Globus pallidus (tissue), 1 donor: ENCODE results near the gene REV1.
"Not testable (repeated sequence)": the region's sequence is repeated elsewhere in the genome, so short reads cannot be mapped to it uniquely, and the experiment has no call there.

ENCODE experiments used
- DNase-seq: peaks from one replicate; pipeline ENCODE4 v3.0.0-alpha.2; 2015; ENCODE audit warnings: low spot score

Gene REV1

DNA sequence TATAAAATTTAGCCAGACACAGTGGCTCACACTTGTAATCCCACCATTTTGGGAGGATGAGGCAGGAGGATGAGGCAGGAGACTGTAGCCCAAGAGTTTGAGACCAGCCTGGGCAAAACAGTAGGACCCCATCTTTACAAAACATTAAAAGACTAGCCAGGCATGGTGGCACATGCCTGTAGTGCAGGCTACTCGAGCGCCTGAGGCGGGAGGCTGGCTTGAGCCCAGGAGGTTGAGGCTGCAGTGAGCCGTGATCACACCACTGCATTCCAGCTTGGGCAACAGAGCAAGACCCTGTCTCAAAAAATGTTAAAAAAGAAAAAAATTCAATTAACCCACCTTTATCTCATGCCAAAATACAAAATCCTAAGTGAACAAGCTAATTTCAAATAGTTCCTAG is 4.0 kb downstream of the REV1 start:
- DNase-seq: no peak

DNA sequence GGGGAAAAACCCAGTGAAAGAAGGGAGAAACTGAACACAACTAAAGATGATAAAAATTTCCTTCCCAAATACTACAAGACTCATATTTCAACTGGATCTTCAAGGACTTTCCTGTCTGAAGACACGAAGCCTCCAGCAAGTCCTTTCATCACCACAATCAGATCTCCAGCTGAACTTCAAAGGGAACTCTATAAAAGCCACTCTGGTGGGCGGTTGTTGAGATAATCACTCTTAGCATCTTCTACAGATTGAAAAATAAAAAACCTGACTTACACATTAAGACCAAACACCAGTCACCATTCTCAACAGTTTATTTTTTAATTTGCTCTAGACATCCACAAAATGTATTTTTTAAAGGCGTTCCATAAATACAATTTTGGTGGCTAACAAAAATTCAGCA is 4.4 kb downstream of the REV1 start:
- no peak for DNase-seq

DNA sequence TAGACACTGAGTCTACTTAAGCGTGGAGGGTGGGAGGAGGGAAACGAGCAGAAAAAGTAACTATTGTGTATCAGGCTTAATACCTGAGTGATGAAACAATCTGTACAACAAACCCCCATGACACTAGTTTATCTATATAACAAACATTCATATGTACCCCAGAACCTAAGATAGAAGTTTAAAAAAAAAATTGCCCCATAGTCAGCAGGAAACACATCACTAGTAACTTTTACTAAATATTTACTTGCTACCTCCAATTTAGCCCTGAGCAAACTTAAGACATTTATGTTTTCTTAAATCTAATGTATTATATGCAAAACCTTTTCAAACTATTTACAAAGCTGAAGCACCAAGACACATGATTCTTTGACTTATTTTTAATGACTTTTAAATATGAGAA is 5.6 kb downstream of the REV1 start:
- DNase-seq: no peak

DNA sequence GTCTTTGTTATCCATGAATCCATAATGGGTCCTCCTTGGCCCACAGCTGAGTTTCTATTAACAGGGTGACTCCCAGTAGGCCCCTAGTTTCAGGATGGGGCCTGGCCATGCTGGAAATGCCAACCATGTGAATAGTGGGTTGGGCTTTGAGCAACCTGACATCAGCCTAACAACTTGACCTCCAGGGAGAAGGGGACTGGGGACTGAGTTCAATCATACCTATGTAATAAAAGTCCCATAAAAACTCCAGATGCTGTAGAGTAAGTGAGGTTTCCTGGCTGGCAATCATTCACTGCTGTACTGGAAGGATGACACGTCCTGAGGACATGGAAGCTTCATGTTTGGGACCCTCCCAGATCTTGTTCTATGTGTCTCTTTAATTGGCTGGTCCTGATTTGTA is 7.9 kb downstream of the REV1 start:
- no peak for DNase-seq

DNA sequence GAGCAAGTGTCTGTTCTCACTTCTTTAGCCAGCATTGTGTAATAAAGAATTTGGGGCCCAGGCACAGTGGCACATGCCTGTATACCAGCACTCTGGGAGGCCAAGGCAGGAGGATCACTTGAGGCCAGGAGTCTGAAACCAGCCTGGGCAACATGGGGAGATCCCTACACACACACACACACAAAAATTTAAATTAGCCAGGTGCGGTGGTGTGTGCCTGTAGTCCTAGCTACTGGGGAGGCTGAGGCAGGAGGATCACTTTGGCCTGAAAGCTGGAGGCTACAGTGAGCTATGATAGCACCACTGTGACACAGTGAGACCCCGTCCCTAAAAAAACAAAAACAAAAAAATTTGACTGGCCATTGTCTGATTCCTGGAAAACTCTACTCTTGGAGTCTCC is 8.3 kb downstream of the REV1 start:
- DNase-seq: no peak

DNA sequence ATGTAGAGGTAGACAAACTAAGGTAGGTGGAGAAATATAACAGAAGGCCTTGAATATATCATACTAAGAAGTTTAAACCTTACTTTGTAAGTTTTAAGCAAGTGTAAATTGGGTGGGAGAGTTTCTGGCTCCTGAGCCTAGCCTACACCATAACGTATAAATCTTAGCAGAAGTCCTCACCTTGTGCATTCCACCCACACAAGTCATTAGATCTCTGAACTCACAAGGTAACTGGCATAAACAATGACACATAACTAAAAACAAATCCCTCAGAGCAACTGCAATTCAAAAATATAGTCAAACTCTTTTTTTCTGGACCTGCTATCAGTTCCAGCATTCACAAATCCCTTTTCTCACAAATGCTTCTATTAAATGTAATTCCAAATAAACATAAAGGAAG is 9.4 kb downstream of the REV1 start:
- no peak for DNase-seq

DNA sequence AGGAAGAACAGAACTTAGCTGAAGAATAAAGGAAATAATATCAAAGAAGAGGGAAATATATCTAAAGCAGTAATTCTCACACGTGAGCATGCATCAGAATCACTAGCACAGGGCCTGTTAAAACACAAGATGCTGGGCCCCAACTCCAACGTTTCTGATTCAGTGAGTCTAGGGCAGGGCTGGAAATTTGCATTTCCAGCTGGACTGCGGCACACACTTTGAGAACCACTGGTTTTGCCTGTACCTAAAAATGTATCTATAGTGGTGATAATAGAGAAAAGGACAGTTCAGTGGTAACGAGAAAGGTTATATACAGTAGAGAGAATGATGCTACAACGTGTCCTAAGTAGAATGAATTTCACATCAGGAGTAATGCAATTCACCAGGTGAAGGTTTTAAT is 11.2 kb downstream of the REV1 start:
- no peak for DNase-seq

DNA sequence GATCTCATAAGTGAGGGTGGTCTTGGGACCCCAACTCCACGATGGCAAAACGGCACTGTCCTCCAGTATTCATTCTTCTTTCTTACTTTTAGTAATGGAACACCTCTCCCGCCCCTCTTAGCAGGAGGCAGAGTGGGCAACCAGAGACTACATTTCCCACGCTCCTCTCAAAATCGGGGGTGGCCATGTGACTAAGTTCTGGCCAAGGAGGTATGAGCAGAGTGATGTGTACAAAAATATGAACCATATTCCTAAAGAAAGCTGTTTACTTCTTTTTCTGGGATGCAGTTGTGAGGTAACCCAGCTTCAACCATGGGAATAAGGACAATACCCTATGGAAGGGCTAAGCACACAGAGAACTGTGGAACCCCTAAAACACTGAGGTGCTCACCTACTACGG is 12.8 kb downstream of the REV1 start:
- DNase-seq: no peak

DNA sequence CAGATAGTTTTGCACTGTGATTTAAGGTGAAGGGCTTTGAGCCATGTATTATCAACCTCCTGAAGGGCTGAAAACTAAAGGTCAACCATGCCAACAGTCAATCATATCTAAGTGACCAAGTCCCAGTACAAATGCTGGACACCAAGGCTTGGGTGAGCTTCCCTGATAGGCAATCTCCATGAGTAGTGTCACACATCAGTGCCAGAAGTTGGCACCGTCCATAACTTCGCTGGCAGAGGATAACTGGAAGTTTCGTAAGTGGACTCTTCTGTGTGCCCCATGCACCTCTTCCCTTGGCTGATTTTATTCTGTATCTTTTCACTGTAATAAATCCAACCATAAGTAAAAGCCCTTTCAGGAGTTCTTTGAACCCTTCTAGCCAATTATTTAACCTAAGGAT is 13.2 kb downstream of the REV1 start:
- DNase-seq: no peak

DNA sequence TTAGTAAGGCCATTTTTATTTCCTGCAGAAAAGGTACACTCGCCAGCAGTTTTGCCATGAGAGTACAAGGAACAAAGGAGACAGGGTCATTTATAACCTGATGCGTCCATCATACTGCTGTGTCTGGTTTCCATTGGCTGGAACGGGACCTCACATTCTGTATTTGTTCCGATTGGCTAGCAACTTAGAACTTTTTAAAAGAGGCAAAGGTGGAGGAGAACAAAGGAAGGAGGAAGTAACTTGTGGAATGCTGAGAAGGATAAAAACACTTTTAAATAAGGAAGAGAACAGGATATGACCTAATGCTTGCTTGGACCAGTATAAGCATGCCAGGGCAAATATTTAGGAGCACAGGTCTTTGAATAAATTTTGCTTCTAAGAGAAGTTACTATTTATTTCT is 14.7 kb downstream of the REV1 start:
- not testable (repeated sequence) for DNase-seq

DNA sequence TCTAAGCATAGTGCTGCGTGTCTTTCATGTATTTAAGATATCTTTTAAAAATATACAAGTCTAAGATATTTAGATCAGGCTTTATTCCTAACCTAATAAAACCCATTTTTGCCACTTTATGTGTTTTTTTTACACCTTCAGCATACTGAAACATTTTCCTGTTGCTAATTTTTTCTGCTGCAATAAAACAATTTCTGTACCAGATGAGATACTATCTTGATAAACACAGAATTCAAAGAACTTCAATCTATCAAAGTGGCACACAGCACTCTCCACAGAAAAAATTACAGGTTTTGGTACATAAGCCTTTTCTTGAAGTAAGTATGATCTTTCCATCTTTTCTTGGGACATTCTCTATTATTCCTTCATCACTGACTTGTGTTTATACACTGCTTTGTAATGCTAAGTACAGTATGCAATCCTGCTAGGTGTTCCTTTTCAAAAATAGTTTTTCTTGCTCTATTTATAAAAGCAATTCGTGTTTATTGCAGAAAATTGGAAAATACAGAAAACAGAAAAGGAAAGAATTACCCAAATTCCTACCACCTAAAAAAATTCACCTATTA is 16.2 kb downstream of the REV1 start:
- DNase-seq: no peak

DNA sequence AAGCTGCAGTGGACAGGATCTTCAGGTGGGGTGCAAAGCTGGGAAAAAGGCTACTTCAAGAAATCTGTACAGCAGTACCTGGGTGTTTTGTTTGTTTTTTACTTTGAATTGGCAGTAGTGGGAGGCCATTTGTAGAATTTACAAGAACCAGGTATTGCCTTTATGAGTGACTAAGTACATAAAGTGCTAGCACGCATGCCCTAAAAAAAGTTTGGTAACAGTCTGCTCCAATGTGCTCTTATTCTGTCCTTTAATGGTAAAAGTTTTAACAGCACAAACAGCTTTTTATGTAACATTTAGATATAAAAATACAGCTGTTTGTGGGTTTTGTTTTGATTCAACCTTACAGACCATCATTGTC is 17.2 kb downstream of the REV1 start:
- no peak for DNase-seq

DNA sequence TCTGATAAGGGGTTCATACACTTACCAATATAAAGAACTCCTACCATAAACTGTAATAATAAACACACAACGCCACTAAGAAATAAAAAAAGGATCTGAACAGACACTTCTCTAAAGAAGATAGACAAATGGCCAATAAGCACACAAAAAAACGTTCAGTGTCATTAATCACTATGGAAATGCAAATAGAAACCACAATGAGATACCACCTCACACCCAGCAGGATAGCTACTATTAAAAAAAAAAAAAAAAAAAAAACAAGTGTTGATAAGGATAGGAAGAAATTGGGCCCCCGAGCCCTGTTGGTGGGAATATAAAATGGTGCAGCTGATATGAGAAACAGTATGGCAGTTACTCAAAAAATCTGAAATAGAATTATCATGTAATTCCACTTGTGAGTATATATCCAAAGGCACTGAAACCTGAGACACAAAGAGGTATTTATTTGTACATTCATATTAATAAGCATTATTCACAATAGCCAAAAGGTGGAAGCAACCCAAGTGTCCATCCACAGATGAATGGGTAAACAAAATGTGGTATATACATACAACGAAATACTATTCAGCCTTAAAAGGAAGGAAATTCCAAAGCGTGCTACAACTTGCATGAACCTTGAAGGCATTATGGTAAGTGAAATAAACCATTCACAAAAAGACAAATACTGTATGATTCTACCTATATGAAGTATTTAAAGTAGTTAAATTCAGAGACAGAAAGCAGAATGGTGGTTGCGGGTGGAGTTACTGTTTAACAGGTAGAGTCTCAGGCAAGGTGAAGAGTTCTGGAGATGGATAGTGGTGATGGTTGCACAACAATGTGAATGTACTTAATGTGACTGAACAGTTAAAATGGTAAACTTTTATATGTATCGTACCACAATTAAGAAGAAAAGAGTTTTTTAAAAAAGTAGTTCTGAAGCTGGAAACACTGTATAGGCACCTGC is 17.9 kb downstream of the REV1 start:
- DNase-seq: no peak

DNA sequence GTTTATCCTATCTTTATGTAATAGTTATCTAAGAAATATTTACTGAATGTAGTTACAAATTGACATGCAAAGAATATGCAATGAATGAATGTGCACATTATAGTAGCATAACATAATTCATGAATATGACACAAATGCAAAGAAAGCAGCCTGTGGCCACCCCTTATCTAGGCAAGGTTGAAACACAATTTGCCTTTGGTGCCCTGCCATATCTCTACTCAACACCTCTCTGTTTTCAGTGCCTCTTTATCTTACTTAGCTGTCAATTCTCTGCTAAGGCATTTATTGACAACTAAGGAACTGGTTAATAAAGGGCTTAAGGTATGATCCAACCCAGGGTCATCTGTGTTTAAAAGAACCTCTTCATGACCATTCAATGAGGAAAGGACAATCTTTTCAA is 18.9 kb downstream of the REV1 start:
- DNase-seq: no peak

DNA sequence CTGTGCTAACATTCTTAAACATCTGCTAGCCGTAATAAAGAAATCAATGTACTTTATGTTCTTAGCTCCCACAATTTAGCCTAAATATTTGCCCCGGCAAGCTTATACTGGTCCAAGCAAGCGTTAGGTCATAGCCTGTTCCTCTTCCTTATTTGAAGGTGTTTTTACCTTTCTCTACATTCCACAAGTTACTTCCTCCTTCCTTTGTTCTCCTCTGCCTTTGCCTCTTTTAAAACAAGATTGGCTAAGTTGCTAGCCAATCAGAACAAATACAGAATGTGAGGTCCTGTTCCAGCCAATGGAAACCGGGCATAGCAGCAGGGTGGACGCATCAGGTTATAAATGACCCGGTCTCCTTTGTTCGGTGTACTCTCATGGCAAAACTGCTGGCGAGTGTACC is 19.4 kb downstream of the REV1 start:
- DNase-seq: not testable (repeated sequence)

DNA sequence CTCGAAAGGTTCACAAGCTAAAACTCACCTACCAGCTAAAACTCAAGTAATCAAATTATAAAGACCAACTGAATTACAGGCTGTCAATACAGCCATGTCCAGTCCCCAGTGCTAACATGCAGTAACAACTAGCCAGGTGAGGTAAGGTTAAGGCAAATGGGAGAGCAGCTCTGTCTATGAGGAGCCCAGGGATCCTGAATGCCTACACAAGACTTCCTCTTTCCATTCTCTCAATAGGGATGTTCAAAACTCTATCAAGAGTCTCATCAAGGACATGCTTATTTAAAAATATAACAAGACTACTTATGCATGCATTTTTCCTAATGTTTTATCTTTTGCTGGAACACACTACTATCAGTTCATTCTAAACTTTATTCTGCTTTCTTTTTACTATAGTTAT is 20.4 kb downstream of the REV1 start:
- no peak for DNase-seq

DNA sequence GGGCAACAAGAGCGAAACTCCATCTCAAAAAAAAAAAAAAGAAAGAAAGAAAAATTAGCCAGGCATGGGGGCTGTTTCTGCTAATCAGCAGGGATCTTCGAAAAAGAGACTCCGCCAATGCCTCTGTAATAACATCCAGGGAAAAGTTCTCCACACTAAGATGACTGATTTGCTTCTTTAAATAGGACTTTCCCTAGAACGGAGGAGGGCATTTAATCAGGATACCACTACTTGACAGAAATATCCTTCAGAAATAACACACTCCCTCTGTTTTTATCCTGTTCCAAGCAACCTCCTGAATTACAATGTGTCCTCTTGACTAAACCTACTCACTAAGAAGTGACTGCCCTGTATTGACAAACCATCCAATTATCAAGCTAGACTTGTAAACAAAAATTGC is 21.7 kb downstream of the REV1 start:
- DNase-seq: no peak

DNA sequence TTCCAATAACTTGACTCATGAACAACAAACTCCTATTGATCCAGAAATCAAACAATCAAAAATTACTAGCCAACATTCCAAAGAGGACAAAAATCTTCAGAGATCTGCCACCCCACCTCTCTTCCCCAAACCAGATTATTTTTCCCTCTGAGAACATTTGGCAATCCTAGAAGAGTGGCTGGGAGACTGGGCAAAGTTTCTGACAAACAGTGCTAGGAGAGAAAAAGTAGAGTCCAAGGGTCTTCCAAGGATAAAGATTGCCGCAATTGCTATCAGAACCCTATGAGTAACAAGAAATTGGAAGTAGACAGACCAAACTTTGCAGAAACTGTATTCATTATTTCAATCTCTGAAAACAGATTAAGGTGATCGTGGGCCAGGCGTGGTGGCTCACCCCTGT is 22.4 kb downstream of the REV1 start:
- no peak for DNase-seq

DNA sequence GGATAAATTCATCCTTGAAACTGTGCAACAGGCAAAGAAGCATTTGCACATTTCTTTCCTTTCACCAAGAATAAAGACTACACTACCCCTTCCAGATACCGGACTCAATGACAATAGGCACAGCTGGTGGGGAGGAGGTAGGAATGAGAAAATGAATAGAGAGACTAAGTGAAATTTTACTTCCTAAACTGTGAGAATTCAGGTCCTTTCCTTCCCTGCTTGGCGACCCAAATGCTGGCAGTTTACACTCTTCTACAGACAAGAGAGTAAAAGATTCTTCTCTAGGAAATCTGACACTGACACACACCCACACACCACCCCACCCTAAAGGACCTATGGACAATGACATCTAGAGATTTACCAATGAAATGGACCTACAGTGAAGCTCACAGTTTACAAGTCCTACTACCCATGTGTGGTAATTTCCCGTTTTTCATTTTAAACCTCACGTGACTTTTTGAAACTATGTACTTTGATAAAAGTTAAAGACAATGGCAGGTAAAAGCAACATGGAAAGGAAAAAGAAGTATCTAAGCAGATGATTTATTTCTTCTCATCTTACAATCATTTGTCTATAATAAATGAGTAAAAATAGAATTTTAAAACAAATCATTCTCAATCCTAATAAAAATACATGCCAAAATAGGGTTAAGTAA is 27.9 kb downstream of the REV1 start:
- DNase-seq: no peak

DNA sequence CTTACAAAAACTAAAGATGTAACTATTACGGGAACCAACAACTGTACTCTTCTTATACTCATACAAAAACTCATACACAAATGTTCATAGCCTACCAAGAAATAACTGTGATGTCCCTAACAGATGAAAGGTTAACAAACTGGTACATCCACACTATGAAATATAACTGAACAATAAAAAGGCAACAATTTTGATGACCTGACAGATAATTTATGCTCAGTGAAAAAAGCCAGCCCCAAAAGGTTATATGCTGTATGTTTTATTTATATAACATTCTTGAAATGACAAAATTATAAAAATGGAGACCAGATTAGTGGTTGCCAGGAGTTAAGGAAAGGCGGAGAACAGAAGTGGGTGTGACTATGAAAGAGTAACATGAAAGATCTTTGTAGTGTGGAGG is 31.3 kb downstream of the REV1 start:
- DNase-seq: no peak

DNA sequence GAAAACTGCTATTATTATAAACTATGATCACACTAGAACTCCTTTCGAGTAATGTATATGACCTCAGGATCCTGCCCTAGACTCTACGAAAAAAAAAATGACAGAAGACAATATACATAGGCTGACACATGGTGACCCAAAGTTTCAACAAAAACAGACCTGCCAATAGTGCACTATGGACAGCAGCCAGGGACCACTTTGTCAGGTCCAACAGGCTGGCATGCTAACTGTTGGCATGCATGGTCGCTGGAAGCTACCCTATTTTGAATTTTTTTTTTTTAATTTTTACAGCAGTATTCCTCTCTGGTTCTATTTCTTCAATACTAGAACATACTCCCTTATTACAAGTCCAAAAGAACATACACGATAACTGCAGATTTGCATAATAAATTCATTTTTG is 38.1 kb downstream of the REV1 start:
- no peak for DNase-seq

DNA sequence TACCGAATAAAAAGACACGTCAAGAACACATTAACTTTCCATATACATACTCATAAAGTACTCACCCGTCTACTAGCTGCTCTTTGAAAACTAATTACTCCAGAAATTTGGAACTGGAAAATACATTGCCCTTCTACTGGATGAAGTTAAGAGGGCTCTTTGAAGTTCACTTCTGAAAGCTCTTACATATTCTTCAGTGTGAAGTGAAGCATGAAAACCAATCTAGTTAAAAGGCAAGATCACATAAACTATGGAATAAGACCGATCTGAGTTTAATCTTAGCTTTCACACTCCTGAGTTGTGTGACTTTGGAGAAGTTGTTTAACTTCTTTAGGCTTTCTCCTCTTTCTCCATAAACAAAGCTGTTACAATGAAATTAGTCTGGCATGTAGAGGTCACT is 38.5 kb downstream of the REV1 start:
- no peak for DNase-seq

DNA sequence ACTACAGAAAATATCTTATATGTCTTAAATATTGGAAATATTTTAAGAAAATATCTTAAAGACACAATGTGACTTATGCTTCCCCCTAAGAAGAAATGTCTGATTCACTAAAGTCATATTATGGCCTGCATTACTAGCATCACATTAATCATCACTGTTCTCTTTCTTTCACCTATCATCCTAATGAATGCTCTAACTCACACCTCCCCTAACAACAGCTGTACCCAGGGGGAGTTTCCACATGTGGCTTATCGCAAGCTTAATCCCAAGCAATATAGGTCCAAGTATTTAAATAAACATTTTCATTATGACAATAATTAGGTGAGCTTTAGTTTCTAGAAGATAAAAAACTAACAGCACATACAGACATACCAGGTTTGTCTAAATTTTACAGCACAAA is 39.6 kb downstream of the REV1 start:
- DNase-seq: no peak

DNA sequence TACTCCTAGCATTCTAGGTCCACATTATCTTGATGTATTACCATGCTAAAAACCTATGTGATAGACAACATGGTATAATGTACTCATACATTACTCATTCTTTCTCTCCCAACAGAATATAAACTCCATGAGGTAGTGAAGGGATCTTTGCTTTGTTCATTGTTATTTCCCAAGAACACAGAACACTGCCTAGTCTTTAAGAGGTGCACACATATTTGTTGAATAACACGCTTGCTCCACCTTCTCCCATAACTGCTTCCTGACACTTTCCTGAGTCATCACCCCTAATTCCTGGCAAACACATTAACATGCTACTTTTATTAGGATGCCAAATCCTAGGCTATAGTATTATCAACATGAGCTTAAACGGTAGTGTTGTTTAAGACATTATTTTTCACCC is 41.3 kb downstream of the REV1 start:
- no peak for DNase-seq
